Pulmonary artery endothelial cell (primary cell): ENCODE results near the gene OSBPL5. TPM values are rescaled to one million over a fixed set of nuclear protein-coding genes. Genes with fewer than 3 reads are reported as not detected.

Experiments
- DNase-seq: peaks from one replicate; pipeline ENCODE4 v3.0.0-alpha.2; 2011; ENCODE audit warnings: low read depth, low spot score
- total RNA-seq: library from RNA; depleted of rRNA; stranded (reverse); fragments of >200 nt; gene quantifications from 2 replicates; pipeline ENCODE4 v1.2.3, GENCODE V29; 2014

OSBPL5 gene
- total RNA-seq, 1 donor from 2014 or later, result 32.9 TPM

DNA sequence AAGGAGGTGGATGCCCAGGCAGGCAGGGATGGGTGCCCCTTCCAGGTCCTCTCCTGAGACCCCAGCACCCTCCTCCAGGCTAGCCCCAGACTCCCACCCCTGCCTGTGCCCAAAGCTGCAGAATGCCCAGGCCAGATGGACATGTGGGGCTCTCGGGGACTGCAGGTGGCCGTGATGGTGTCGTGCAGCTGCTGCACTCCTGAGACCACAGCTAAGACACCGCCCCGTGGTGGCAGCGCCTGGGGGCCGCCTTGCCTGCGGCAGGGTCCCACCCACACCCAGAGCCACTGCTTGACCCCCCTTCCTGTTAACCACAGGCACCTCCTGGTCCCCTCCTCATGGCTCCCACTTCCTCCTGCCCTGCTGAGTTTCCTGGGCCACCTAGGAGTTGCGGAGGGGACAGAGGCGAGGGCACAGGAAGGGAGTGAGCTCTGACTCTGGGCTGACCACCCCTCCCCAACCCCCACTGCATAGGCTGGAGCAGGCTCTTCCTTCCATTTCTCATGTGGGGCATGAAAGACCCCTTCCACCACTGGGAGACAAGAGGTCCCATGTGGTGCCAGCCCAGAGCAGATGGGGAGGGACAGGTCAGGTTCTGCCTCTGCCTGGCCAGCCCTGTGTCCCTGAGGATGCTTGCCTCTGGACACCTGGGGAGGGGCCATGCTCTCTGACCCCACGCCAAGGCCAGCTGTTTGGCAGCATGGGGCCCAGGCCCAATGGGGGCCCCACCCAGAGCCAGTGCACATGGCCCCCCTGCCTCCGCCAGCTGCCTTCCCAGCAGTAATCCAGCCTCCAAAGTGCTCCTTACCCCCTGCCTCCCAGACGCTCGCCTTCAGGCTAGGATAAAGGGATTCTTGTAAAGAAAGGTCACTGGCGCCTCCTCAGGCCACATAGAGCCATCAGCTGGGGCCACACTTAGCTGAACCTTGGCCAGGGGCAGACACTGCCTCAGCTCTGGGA lies 29.3 kb downstream of the OSBPL5 start:
- DNase-seq, result no peak

DNA sequence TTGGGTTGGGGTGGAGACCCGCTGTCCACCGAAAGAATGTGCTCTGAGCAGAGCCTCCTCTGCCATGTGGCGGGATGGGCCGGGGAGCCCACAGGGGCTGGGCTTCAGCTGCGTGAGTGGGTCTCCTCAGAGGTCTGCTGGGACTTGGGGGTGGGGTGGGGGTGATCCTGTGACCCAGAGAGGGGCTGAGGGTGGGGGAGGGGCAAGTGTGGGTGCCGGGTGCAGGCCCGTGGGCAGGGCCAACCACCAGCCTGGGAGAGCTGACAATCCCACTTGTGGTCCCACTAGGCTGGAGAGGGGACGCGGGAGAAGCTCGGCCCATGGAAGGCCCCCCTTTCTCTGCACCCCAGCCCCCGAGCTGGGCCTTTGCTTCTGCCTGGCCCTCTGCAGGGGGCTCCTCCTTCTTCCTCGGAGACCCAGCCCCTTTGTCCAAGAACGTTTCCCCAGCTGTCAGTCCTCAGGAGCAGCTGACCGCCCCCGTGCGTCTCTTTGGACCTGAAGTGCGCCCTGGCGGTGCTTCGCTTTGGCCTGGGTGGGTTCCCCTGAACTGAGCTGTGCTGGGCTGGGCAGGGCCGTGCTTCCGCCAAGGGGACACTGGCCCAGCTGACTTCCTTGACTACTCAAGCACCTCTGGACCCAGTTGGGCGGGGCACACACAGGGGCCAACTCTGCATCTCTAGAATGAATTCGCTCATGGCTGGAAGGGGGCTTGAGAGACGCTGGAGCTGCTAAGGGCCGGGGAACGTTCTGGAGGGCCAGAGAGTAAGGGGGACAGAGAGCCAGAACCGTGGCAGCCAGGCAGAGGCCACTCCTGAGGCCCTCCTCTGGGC lies 30.2 kb downstream of the OSBPL5 start:
- DNase-seq, result no peak

DNA sequence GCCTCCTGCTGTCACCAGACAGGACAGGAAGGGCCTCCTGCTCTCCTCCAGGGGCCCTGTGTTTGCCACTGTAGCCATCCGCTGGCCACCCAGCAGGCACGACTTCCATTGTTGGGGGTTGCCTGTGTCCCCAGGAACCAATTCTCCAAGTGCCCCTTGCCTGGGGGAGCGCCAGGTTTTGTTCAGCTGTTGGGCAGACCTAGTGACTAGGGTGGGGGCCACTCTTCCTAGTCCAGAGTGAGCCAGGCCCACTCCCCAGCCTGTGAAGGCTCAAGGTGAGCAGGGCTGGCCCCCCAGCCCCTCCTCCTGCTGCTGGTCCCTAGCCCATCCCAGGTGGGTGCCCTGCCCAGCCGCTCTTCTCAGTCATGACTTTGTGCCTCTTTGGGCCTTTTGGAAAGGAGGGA lies 30.9 kb downstream of the OSBPL5 start:
- no peak for DNase-seq

DNA sequence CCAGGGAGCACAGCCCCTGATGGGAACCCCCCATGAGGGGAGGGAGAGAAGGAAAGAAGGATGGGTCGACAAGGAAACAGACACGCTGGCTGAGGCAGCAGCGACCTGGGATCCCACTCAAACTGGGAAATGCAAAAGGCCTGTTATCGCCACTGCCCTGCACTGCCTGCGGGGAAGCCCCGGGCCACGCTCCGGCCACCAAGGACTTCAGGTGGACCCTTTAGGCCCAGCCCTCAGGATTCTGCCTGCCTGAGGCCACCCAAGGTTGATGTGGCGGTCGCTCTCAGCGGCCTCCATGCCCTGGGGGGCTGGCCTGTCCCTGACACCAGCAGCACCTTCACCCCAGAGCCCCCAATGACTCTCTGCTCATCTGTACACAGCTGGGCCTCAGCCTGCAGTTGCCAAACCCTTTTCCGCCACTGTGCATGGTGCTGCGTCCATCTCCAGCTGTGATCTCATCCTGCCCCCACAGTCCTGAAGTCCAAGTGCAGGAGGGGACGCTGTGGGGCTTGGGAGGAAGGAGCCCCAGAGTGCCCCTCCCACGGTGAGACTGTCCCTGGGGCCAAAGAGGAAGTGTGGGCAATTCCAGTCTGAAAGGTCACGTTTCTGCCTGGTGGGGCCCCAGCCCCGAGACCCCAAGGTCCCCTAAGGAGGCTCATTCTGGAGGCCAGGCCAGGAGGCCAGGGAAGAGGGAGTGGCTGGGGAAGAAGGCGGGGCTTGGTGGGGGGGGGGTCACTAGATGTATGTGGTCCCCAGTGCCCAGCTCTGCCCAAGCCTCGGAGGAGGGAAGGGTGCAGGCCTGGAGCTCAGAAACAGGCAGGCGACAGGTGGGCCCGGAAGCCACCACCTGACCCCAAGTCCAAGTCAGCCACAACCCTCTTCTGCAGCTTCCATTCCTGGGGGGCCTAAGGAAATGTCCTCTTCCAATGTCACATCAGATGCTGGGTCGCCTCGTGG lies 31.6 kb downstream of the OSBPL5 start:
- DNase-seq, result no peak

DNA sequence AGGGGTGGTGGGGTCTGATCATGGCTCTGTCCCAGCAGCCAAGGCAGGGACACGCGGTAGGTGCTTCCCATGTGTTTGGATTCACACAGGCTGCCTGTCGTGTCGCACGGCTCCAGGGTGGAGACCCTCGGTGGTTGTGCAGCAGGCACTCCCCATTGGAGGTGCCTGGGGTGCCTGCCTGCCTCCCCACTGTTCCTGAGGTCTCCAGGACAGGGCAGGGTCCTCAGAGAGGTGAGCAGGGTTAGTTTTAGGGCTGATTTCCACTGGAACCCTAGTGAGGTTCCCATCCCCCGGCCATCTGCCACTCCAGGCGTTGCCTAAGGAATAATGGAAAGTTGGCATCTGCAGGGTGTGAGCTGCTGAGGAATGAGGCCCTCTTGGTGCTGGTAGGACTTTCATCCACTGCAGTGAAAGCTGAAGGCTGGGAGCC lies 32.3 kb downstream of the OSBPL5 start:
- DNase-seq, result no peak

DNA sequence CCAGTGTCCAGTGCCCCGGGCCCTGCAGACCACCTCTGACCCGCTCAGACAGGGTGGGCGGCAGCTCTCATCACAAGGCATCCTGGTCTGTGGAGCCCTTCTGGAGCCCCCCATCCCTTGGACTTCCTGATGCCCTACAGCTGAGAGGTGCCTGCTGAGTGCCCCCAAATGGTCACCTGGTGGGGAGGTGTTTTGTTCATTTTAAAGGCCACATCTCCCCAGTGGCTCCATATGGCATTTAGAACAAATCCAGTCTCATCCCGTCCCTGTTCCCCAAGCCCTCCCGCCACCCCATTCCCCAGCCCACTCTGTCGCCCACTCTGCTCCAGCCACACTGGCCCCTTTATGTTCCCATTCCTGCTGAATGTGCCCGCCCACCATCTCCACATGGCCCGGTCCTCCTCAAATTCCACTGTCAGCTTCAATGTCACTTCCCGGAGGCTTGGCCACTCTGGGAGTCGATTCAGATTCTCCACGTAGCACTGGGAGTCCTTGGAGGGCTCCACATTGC lies 32.8 kb downstream of the OSBPL5 start:
- DNase-seq, result no peak

DNA sequence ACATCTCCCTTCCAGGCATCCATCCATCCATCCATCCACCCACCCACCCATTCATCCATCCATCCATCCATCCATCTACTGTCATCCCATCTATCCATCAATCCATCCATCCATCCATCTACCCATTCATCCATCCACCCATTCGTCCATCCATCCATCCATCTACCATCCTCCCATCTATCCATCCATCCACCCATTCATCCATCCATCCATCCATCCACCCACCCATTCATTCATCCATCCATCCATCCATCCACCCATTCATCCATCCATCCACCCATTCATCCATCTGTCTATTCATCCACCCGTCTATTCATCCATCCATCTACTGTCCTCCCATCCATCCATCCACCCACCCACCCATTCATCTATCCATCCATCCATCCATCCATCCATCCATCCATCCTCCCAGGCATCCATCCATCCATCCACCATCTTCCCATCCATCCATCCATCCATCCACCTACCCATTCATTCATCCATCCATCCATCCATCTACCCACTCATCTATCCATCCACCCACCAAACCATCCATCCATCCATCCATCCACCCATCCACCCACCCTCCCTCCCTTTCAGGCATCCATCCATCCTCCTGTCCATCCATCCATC lies 33.7 kb downstream of the OSBPL5 start:
- DNase-seq, result no peak

DNA sequence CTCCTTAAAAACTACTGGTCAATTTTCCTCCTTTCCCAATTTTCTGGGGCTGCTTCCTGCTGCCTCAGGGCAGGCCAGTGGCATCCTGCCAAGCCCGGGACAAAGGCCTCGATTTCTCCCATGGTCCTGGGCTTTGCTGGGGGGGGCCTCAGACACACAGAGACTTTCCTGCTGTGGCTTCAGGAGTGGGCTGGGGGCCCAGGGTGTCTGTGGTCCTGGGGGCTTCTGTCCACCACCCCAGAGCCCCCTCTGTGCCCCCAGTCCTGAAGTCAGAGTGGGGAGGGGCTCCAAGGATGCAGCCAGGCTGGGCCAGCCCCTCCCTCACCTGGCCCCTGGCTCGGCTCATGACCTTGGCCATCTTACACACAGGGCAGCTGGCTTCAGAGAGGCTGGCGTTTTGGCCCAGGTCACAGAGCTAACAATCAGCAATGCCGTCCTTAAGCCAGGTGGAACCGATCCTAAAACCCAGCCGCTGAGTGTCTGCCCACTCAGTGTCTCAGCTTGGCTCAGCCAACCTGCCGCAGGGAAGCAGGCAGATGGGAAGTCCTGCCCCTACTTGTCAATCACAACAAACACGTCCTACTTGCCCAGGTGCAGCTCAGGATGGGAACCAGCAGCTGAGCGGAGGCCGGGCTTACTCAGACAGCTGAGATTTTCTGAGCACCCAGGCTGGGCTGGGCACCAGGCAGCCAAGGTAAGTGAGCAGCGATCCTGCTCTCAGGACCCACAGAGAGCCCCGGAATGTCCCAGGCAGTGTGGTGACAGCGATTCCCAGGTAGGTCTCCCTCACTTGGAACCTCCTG lies 34.6 kb downstream of the OSBPL5 start:
- DNase-seq, result no peak

DNA sequence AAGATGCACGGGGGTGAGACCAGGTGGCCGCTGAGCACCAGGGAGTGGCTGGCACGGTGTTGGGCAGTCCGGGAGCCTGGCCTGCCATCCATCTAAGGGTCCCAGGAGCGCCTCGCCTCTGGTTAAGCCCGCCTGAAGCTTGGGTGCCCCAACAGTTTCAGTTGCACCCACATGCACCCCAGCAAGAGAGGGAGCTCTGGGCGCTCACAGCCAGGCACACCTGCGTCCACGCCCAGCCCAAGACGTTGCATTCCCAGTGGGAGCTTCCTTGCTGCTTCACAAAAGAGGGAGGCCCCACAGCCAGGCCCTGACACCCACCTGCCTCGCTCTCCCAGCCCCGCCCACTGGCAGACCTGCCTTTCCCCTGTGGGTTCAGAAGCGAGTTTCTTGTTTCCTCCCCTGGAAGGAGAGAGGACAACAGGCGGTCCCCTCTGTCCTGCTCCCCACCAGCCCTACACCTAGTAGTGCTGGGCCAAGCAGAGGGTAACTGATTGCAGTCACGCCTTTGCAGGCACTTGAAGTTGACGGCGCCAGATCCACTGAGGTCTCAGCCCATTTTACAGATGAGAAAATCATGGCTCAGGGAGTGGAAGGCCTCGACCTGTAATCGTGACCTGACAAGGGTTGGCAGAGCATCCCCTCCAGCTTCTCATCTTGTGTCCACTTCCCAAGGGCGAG lies 35.4 kb downstream of the OSBPL5 start:
- DNase-seq, result no peak

DNA sequence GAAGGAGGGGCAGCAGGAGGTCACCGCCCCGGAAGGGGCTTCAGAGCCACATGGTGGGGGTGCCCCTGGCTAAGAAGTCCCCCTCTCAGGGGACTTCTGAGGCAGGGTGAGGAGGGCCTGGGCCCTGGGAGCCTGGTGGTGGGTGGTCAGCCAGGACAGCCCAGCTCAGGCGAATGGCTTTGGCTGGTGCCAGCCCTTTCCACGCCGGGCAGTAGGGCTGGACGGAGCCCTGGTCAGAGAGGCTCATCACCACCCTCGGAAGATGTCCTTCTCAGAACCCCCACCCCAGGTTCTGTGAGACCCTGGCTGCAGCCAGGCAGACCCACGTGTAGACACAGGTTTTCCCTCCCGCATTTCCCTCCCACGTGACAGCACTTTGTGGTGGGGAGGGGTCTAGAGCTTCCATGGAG lies 35.9 kb downstream of the OSBPL5 start:
- DNase-seq, result no peak

DNA sequence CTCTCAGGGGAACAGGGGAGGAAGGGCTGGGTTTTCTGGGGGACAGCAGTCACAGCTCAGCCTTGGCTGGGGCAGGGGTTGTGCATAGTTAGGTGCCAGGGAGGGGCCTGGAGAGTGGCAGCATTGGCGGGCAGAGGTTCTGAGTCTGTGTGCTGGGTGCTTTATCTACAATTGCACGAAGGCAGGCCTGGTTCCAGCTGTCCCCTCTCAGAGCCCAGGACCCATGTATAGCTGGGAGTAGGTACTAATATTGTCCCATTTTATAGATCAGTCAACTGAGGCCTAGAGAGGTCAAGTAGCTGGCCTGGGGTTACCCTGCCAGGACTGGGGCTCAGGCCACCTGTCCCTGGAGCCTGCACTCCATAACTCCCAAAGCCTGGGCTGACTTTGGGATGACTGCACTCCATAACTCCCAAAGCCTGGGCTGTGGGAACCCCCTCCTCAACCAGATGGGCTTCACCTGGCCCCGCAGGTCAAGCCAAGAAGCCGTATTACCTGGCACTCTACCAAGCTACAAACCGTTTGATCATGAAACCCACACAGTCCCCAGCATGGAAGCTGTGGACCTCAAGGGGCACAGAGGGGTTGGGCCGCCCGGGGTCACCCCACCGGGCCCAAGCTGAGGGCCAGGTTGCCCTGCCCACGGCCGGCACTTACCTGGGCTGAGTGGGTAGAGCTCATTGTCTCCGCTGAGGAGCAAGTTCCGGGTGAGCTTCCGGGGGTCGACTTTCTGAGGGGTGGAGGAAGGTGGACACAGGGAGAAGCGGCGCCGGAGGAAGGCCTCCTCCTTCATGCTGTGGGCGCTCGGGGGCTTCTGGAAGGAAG lies 36.5 kb downstream of the OSBPL5 start:
- no peak for DNase-seq

DNA sequence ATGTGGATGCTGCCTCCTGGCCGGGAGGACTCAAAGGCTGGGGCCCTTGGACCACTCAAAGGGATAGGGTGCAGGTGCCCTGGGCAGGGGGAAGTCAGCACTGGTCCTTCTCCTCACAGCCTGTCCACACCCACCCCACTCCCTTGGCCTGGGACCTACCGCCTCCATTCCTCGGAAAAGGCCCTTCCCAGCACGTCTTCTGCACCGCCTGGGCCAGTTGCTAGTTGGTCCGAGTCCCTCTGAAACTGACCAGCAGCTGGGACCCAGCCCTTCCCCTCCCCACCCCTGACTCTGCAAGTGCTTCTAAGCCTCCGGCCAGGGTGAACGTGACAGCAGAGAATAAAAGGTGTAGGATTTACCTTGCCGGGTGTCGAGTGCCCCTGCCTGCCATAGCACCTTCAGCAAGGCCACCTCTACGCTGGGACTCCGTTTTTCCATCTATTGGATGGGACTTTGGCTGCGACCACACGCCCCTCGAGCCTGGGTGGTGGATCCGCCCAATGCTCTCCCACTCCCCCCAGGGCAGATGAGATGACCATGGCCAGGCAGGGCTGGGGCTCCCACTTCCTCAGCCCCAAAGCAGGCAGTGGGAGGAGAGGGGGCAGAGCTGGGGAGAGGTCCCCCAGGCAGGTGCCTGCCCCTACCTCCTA lies 37.3 kb downstream of the OSBPL5 start:
- no peak for DNase-seq

DNA sequence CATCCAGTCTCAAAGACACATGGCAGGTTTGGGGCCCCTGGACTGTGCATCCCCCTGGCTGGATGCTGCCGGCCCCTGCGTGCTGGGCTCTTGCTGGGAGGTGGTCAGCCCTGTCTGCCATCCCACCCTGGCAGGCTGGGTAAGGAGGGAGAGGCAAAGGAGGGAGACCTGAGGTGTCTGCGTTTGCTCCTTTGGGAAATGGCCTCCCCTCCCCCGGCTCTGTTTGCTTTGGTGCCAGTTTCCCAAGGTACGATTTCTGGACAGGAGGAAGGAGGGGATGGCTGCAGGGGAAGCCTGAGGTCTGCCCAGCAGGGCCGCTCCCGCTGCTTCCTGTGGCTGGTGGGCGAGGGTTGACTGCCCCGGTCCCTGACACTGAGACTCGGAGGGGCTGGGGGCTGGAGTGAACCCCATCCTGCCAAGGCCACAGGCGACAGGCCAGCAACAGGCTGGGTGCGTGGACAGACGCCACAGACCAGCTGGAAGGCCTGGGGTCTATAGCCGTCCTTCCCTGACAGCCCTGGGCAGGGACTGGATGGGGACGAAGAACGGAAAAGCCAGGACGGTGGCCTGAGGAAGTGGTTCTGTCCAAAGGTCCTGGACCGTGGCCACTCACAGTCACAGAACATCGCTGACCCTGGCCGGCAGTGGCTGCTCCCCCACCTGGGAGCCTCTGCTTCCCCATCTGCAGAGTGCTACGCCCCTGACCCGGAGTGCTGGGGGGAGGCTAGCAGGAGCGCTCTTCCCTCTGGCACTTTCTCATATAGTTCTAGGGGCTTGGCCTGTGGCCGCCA lies 38.0 kb downstream of the OSBPL5 start:
- DNase-seq, result no peak

DNA sequence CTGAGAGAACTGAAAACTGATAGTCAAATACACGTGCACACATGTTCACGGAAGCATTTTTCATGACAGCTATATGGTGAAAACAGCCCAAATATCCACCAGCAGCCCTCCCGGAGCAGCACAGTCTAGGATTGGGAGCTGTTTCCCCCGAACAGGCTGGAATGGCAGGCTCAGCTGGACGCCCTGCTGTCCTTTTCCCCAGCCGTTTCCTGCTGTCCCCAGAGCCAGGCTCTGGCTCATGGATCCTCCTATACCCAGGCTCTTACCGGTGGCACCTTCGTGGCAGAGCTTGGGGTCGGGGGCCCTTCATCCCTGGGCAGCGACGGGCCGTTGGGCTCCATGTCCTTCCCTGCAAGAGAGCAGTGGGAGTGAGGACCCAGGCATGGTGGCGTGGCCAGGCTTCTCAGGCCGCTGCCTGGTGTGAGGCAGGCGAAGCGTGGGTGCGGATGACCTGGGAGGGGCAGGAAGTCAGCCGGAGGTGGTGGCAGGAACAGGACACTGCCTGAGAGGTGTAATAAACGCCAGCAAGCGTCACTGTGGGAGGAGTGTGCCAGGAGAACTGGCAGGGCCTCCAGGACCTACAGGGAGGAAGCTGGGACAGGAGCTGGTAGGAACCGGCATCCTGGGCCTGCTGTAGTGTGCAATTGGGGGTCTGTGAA lies 38.8 kb downstream of the OSBPL5 start:
- no peak for DNase-seq

DNA sequence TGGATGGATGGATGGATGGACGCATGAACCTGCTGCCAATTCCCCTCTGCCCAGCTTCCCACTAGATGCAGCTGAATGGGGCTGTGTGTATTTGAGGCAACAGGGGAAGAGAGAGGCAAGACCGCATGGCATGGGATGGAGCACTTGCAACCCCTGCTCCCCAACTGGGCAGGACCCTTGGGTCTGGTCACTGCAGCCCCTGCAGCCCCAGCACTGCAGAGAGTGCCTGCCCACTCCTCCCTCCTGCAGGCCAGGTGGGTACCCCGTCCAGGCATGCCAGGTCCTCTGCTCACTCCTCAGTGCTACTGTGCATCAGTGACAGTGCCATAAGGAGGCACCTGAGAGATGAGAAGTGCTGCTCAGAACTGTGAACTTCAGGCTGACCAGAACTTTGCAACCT lies 40.3 kb downstream of the OSBPL5 start:
- DNase-seq, result no peak
